ENCODE results near the gene TAF11L8. TPM values are rescaled to one million over a fixed set of nuclear protein-coding genes. Genes with fewer than 3 reads are reported as not detected.
"Not testable (repeated sequence)": the region's sequence is repeated elsewhere in the genome, so short reads cannot be mapped to it uniquely, and the experiment has no call there.

TAF11L8 gene
- not detected in 2 replicates for total RNA-seq (2013; cell fraction: nucleolus; rRNA removed)
- total RNA-seq (2014; rRNA removed): not detected in 2 replicates
- not detected in 2 replicates for total RNA-seq (2014; rRNA removed; fragmentation: Illumina TruSeq; extraction: Trizol)
- not detected in 2 replicates for total RNA-seq (2021)
- polyA plus RNA-seq (2011; ENCODE audit: low read depth): not detected
- polyA plus RNA-seq (2011; rRNA removed): not detected in 2 replicates
- polyA plus RNA-seq (2011; cell fraction: cytosol; rRNA removed): not detected in 2 replicates
- not detected in 2 replicates for polyA plus RNA-seq (2011; cell fraction: nucleus; rRNA removed)
- not detected in 2 replicates for polyA plus RNA-seq (2012)
- polyA plus RNA-seq (2014; fragmentation: Illumina TruSeq; extraction: Trizol): not detected in 2 replicates
- not detected for polyA plus RNA-seq (2014; fragmentation: Nextera tagmentation; extraction: Ambion mirVana)
- not detected in 2 replicates for polyA plus RNA-seq (2014; rRNA removed)
- not detected for polyA plus RNA-seq (2016; fragmentation: Nextera tagmentation; extraction: Ambion mirVana)
- polyA minus RNA-seq (2011; rRNA and poly(A)+ RNA removed): not detected in 2 replicates
- polyA minus RNA-seq (2011; cell fraction: cytosol; rRNA and poly(A)+ RNA removed): not detected in 2 replicates
- polyA minus RNA-seq (2011; cell fraction: nucleus; rRNA and poly(A)+ RNA removed): not detected in 2 replicates
- not detected for Bru-seq, nascent RNA
- not detected for BruChase-seq, experiment 1, labeled RNA remaining after a 6-hour chase
- BruChase-seq, experiment 2, labeled RNA remaining after a 2-hour chase: not detected
- long read RNA-seq, experiment 1: 0 reads
- long read RNA-seq, experiment 2: 0 reads

- DNase-seq (ENCODE audit: low read depth, low spot score); RAD21 ChIA-PET (ENCODE audit: unreplicated experiment); H3K4me1 ChIP-seq (ENCODE audit: control insufficient read depth, insufficient read depth, low read length); H2AFZ ChIP-seq (ENCODE audit: control insufficient read depth, low read depth, low read length); BruUV-seq (replicated peaks); POLR2A ChIA-PET; ATAC-seq; H4K20me1 ChIP-seq (ENCODE audit: control insufficient read depth, insufficient read depth); H3K9ac ChIP-seq (ENCODE audit: control insufficient read depth, insufficient read depth, low read length); H3K4me3 ChIP-seq; H3K79me2 ChIP-seq (ENCODE audit: control insufficient read depth, insufficient read depth, low read length); H3K4me2 ChIP-seq (ENCODE audit: control insufficient read depth, insufficient read depth); CTCF ChIA-PET; FAIRE-seq; H3K9me3 ChIP-seq (replicated peaks; ENCODE audit: control insufficient read depth, insufficient read depth, low read length); H3K27me3 ChIP-seq (replicated peaks in 1 of 2; ENCODE audit: control insufficient read depth in 2 of 2, insufficient read depth in 2 of 2, low read length in 1 of 2); H3K27ac ChIP-seq (ENCODE audit: control insufficient read depth, insufficient read depth); in situ Hi-C loops (cut with MboI); intact Hi-C loops (cut with micrococcal nuclease; ENCODE audit: unreplicated experiment); H3K36me3 ChIP-seq (ENCODE audit: control insufficient read depth in 2 of 2, insufficient read depth in 2 of 2, low read length in 1 of 2); SMC1A ChIA-PET (ENCODE audit: uncharacterized antibody, unreplicated experiment): not testable (repeated sequence)
- WGBS (ENCODE audit: insufficient coverage, insufficient replicate concordance, low lambda C conversion rate, missing lambda C conversion rate): no CpG with 5 or more reads among the region's 16 CpGs
Observed at GRCh38 chr5:17590860-17591259, at the start of gene TAF11L8. Gene TAF11L8, minus strand, starts transcription at chr5:17590960.

- Histone ChIP-seq H3K27ac (ENCODE audit: control insufficient read depth, insufficient read depth) (no peak within 1 kb of the TSS), H4K20me1 (ENCODE audit: control insufficient read depth, insufficient read depth) (no peaks in the 10 kb centered on the region), H3K4me1 (ENCODE audit: control insufficient read depth, insufficient read depth, low read length) (no peaks in the 10 kb centered on the region), H3K79me2 (ENCODE audit: control insufficient read depth, insufficient read depth, low read length) (no peaks in the 10 kb centered on the region), H3K4me2 (ENCODE audit: control insufficient read depth, insufficient read depth) (no peak within 1 kb of the TSS), H3K9me3 (replicated peaks; ENCODE audit: control insufficient read depth, insufficient read depth, low read length) (no peaks in the 10 kb centered on the region), H3K36me3 (ENCODE audit: control insufficient read depth in 2 of 2, insufficient read depth in 2 of 2, low read length in 1 of 2) (no peaks in the 10 kb centered on the region), H2AFZ (ENCODE audit: control insufficient read depth, low read depth, low read length) (no peak within 1 kb of the TSS), H3K27me3 (replicated peaks in 1 of 2; ENCODE audit: control insufficient read depth in 2 of 2, insufficient read depth in 2 of 2, low read length in 1 of 2) (no peaks in the 10 kb centered on the region), H3K4me3 (no peak within 1 kb of the TSS), H3K9ac (ENCODE audit: control insufficient read depth, insufficient read depth, low read length) (no peak within 1 kb of the TSS)
- TF ChIP-seq BMI1 (IDR thresholded peaks at IDR 0.05; ENCODE audit: borderline replicate concordance) (no peak), E2F4 (IDR thresholded peaks at IDR 0.05; ENCODE audit: low read depth, low read length) (no peak), SREBF2 (IDR thresholded peaks at IDR 0.05; ENCODE audit: low read length) (no peak), ATF7 (IDR thresholded peaks at IDR 0.05; ENCODE audit: low read depth) (no peak), CTCF (IDR thresholded peaks at IDR 0.05 in 2 of 3, conservative IDR thresholded peaks at IDR 0.05 in 1 of 3; ENCODE audit: control insufficient read depth in 2 of 3, extremely low read depth in 1 of 3, insufficient read depth in 1 of 3, low read depth in 3 of 3, low read length in 3 of 3) (no peak)
- no peak for FAIRE-seq
- intact Hi-C loops (cut with micrococcal nuclease; ENCODE audit: unreplicated experiment): no loop called here
- in situ Hi-C loops (cut with MboI): no loop called here
- BruUV-seq (replicated peaks): no TSS peak
- ATAC-seq: no peak
- ChIA-PET RAD21 (ENCODE audit: unreplicated experiment) (no interaction called here), SMC1A (ENCODE audit: uncharacterized antibody, unreplicated experiment) (no interaction called here), CTCF (no interaction called here), POLR2A (no interaction called here)
- WGBS (ENCODE audit: insufficient coverage, insufficient replicate concordance, low lambda C conversion rate, missing lambda C conversion rate): 24% methylated on average over 5 of the region's 5 CpGs
- DNase-seq (ENCODE audit: low read depth, low spot score): no peak
Observed at GRCh38 chr5:17634160-17634559, 43.4 kb upstream of the TAF11L8 start, which contains the start of gene TAF11L14. Gene TAF11L14, plus strand, starts transcription at chr5:17634460.

- CTCF ChIA-PET; RAD21 ChIA-PET (ENCODE audit: unreplicated experiment); H3K4me1 ChIP-seq (ENCODE audit: control insufficient read depth, insufficient read depth, low read length); H4K20me1 ChIP-seq (ENCODE audit: control insufficient read depth, insufficient read depth); POLR2A ChIA-PET; H3K4me3 ChIP-seq; SMC1A ChIA-PET (ENCODE audit: uncharacterized antibody, unreplicated experiment); FAIRE-seq; H3K4me2 ChIP-seq (ENCODE audit: control insufficient read depth, insufficient read depth); H3K79me2 ChIP-seq (ENCODE audit: control insufficient read depth, insufficient read depth, low read length); H3K9ac ChIP-seq (ENCODE audit: control insufficient read depth, insufficient read depth, low read length); H3K36me3 ChIP-seq (ENCODE audit: control insufficient read depth in 2 of 2, insufficient read depth in 2 of 2, low read length in 1 of 2); BruUV-seq (replicated peaks); DNase-seq (ENCODE audit: low read depth, low spot score); H3K9me3 ChIP-seq (replicated peaks; ENCODE audit: control insufficient read depth, insufficient read depth, low read length); ATAC-seq; H3K27ac ChIP-seq (ENCODE audit: control insufficient read depth, insufficient read depth); intact Hi-C loops (cut with micrococcal nuclease; ENCODE audit: unreplicated experiment); H2AFZ ChIP-seq (ENCODE audit: control insufficient read depth, low read depth, low read length); in situ Hi-C loops (cut with MboI); H3K27me3 ChIP-seq (replicated peaks in 1 of 2; ENCODE audit: control insufficient read depth in 2 of 2, insufficient read depth in 2 of 2, low read length in 1 of 2): not testable (repeated sequence)
- 28% methylated on average over 4 of the region's 12 CpGs for WGBS (ENCODE audit: insufficient coverage, insufficient replicate concordance, low lambda C conversion rate, missing lambda C conversion rate)
Observed at GRCh38 chr5:17631788-17632187, 41.0 kb upstream of the TAF11L8 start, which contains the start of gene TAF11L13. Gene TAF11L13, plus strand, starts transcription at chr5:17632088.

Data from GM12878 (cell line).